ENCODE results near the gene TEDC1.

The TEDC1 gene

GRCh38 chr14:105481886-105482457 lies 9.1 kb upstream of the TEDC1 start:
- no peak for TF ChIP-seq POLR2AphosphoS5 (IDR thresholded peaks at IDR 0.05; ENCODE audit: low read depth, low read length)
- no peak for TF ChIP-seq TAF1 (IDR thresholded peaks at IDR 0.05; ENCODE audit: borderline replicate concordance, insufficient read depth, low read length)
- no peak for TF ChIP-seq FOXP2 (optimal IDR thresholded peaks at IDR 0.05; ENCODE audit: borderline replicate concordance, extremely low read depth, extremely low read length, insufficient read depth)
- TF ChIP-seq SIN3A (IDR thresholded peaks at IDR 0.05; ENCODE audit: borderline replicate concordance, insufficient read depth, low read length), result no peak
- TF ChIP-seq REST (IDR thresholded peaks at IDR 0.05; ENCODE audit: insufficient read depth in 1 of 2, low read depth in 2 of 2, low read length in 2 of 2), result no peak

GRCh38 chr14:105482486-105483110 lies 8.4 kb upstream of the TEDC1 start:
- no peak for TF ChIP-seq SIN3A (IDR thresholded peaks at IDR 0.05; ENCODE audit: borderline replicate concordance, insufficient read depth, low read length)

GRCh38 chr14:105483300-105484068 lies 7.6 kb upstream of the TEDC1 start:
- TF ChIP-seq REST (IDR thresholded peaks at IDR 0.05; ENCODE audit: insufficient read depth in 1 of 2, low read depth in 2 of 2, low read length in 2 of 2), result no peak
- no peak for TF ChIP-seq FOXP2 (optimal IDR thresholded peaks at IDR 0.05; ENCODE audit: borderline replicate concordance, extremely low read depth, extremely low read length, insufficient read depth)
- TF ChIP-seq POLR2AphosphoS5 (IDR thresholded peaks at IDR 0.05; ENCODE audit: low read depth, low read length), result no peak
- TF ChIP-seq SIN3A (IDR thresholded peaks at IDR 0.05; ENCODE audit: borderline replicate concordance, insufficient read depth, low read length), result no peak
- TF ChIP-seq TAF1 (IDR thresholded peaks at IDR 0.05; ENCODE audit: borderline replicate concordance, insufficient read depth, low read length), result no peak

GRCh38 chr14:105484069-105484996 lies 6.7 kb upstream of the TEDC1 start:
- TF ChIP-seq TAF1 (IDR thresholded peaks at IDR 0.05; ENCODE audit: borderline replicate concordance, insufficient read depth, low read length) (no peak), POLR2AphosphoS5 (IDR thresholded peaks at IDR 0.05; ENCODE audit: low read depth, low read length) (no peak)

- TF ChIP-seq SIN3A (IDR thresholded peaks at IDR 0.05; ENCODE audit: borderline replicate concordance, insufficient read depth, low read length), result no peak
- TF ChIP-seq FOXP2 (optimal IDR thresholded peaks at IDR 0.05; ENCODE audit: borderline replicate concordance, extremely low read depth, extremely low read length, insufficient read depth), result no peak
Measured at GRCh38 chr14:105484997-105485393, 6.1 kb upstream of the TEDC1 start.

- TF ChIP-seq TAF1 (IDR thresholded peaks at IDR 0.05; ENCODE audit: borderline replicate concordance, insufficient read depth, low read length), result no peak
Measured at GRCh38 chr14:105485739-105486162, 5.3 kb upstream of the TEDC1 start.

- TF ChIP-seq FOXP2 (optimal IDR thresholded peaks at IDR 0.05; ENCODE audit: borderline replicate concordance, extremely low read depth, extremely low read length, insufficient read depth), result no peak
- no peak for TF ChIP-seq POLR2AphosphoS5 (IDR thresholded peaks at IDR 0.05; ENCODE audit: low read depth, low read length)
- TF ChIP-seq TAF1 (IDR thresholded peaks at IDR 0.05; ENCODE audit: borderline replicate concordance, insufficient read depth, low read length), result no peak
Measured at GRCh38 chr14:105486163-105486973, 4.7 kb upstream of the TEDC1 start, which contains the start of gene CRIP1. TSS of gene CRIP1 (plus strand) at chr14:105486886. CDS start at chr14:105487260, 374 bp downstream.
